Stimulated activated CD4-positive, alpha-beta T cell treated with anti-CD3 and anti-CD28 coated beads, Interleukin-4, amount 100 ng/mL, for 4 hours (primary cell): Measurements from ENCODE around the gene GJB1.
"Not testable (repeated sequence)": the region's sequence is repeated elsewhere in the genome, so short reads cannot be mapped to it uniquely, and the experiment has no call there.

Experiments used
- DNase-seq, 2 experiments: peaks; one replicate each; pipeline ENCODE4 v3.0.0-alpha.2; 2020

The GJB1 gene

GRCh38 chrX:71256856-71257255 is 33.8 kb downstream of the GJB1 start:
- DNase-seq = no peak

GRCh38 chrX:71268624-71269023 is 45.6 kb downstream of the GJB1 start:
- not testable (repeated sequence) for DNase-seq

GRCh38 chrX:71269801-71270395 is 46.9 kb downstream of the GJB1 start:
- DNase-seq = no peak

- not testable (repeated sequence) for DNase-seq
These were observed 49.3 kb downstream of the GJB1 start for GRCh38 chrX:71272313-71272712.
